Measurements from ENCODE around the gene KCNT2. TPM values are rescaled to one million over a fixed set of nuclear protein-coding genes. Genes with fewer than 3 reads are reported as not detected.

Gene KCNT2
- total and polyA plus RNA-seq, 4 experiments from 2014 or later: not detected

DNA sequence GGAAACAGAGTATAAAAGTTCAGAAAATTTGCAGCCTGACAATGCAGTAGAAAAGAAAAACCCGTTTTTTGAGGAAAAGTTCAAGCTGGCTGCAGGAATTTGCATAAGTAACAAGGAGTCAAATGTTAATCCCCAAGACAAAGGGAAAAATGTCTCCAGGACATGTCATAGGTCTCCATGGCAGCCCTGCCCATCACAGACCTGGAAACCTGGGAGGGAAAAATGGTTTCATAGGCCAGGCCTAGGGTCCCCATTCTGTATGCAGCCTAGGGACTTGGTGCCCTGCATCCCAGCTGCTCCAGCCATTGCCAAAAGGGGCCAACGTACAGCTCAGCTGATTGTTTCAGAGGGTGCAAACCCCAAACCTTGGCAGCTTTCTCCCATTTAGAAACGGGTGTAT is 3.6 kb upstream of the KCNT2 start:
- peaks cover 5 to 8% (median 7%) of the 10 kb centered on the region in 4 donors for H3K4me1 Mint-ChIP-seq

DNA sequence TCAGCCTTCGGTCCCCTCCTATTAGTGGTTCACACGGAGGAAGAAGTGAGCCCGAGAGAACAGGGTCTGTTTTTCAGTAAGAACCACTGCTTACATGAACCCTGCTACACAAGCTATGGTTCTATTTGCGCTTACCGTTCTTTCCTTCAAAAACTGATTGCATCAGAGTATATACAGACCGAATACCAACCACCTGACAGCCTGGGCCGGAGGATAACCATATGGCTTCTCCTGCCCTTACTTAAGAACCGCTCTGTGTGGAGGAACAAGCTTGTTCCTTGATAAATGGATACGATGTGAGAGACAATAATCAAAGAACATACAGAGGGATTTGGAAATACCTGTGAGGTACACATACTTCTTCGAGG is 1.1 kb upstream of the KCNT2 start:
- Histone ChIP-seq H3K9me3 (ENCODE audit: control insufficient read depth in 1 of 2, low read length in 2 of 2) (no peaks in the 10 kb centered on the region), H3K4me1 (ENCODE audit: insufficient read depth, low read length) (no peaks in the 10 kb centered on the region), H3K27ac (ENCODE audit: low read depth, low read length) (no peak overlapping the region), H3K36me3 (ENCODE audit: insufficient read depth, low read length) (no peaks in the 10 kb centered on the region), H3K27me3 (ENCODE audit: insufficient read depth, low read length) (no peaks in the 10 kb centered on the region), H3K4me3 (ENCODE audit: low read length in 2 of 2) (no peak overlapping the region)
- H3K27ac Mint-ChIP-seq: no peak overlapping the region
- H3K4me3 Mint-ChIP-seq: peak overlapping the region in 4 of 8 donors; percentile 15 to 86 (median 53)
- intact Hi-C loops (cut with micrococcal nuclease): no loop called here
- peaks cover 21 to 23% of the 10 kb centered on the region in 2 donors for H3K27me3 Mint-ChIP-seq
- DNase-seq: no peak
- CTCF ChIA-PET (ENCODE audit: partially characterized antibody): no interaction called here
- POLR2A ChIA-PET (ENCODE audit: partially characterized antibody): no interaction called here
- peaks cover 0 to 6% (median 0%) of the 10 kb centered on the region in 8 donors for H3K9me3 Mint-ChIP-seq
- no peaks in the 10 kb centered on the region for H3K36me3 Mint-ChIP-seq
- peaks cover 5 to 8% (median 7%) of the 10 kb centered on the region in 4 donors for H3K4me1 Mint-ChIP-seq

More for the DNA sequence above, 3.6 kb upstream of the KCNT2 start:
- no peak overlapping the region for H3K4me3 ChIP-seq (ENCODE audit: low read length in 2 of 2)
- intact Hi-C loops (cut with micrococcal nuclease): no loop called here
- H3K27me3 ChIP-seq (ENCODE audit: insufficient read depth, low read length): no peaks in the 10 kb centered on the region
- ChIA-PET POLR2A (ENCODE audit: partially characterized antibody) (no interaction called here), CTCF (ENCODE audit: partially characterized antibody) (no interaction called here)
- peaks cover 0 to 6% (median 0%) of the 10 kb centered on the region in 8 donors for H3K9me3 Mint-ChIP-seq
- H3K36me3 ChIP-seq (ENCODE audit: insufficient read depth, low read length): no peaks in the 10 kb centered on the region
- no peaks in the 10 kb centered on the region for H3K36me3 Mint-ChIP-seq
- H3K4me1 ChIP-seq (ENCODE audit: insufficient read depth, low read length): no peaks in the 10 kb centered on the region
- no peak overlapping the region for H3K4me3 Mint-ChIP-seq
- H3K9me3 ChIP-seq (ENCODE audit: control insufficient read depth in 1 of 2, low read length in 2 of 2): no peaks in the 10 kb centered on the region
- no peak for DNase-seq
- H3K27ac ChIP-seq (ENCODE audit: low read depth, low read length): no peak overlapping the region
- H3K27ac Mint-ChIP-seq: no peak overlapping the region
- peaks cover 21 to 22% of the 10 kb centered on the region in 2 donors for H3K27me3 Mint-ChIP-seq

DNA sequence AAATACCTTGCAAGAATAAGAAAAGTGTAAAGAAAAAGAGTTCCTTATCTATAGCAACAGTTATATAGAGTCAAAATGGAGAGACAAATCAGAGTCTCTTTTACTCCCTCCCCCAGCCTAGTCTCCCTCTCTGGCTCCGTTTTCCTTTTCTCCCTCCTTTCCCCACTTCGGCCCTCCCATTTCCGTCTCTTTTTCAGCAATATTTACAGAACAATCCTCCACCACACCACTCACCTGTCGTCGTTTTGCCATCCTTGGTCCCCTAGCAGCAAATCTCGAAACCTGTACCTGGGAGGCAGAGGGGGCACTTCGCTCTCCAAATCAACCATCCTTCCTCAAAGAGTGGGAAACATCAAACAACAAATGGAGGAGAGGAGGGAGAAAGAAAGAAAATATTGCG is 259 bp downstream of the KCNT2 start:
- DNase-seq: no peak
- Histone ChIP-seq H3K9me3 (ENCODE audit: control insufficient read depth in 1 of 2, low read length in 2 of 2) (no peaks in the 10 kb centered on the region), H3K27ac (ENCODE audit: low read depth, low read length) (no peak overlapping the region), H3K4me1 (ENCODE audit: insufficient read depth, low read length) (no peaks in the 10 kb centered on the region), H3K4me3 (ENCODE audit: low read length in 2 of 2) (no peak overlapping the region), H3K27me3 (ENCODE audit: insufficient read depth, low read length) (no peaks in the 10 kb centered on the region), H3K36me3 (ENCODE audit: insufficient read depth, low read length) (no peaks in the 10 kb centered on the region)
- ChIA-PET CTCF (ENCODE audit: partially characterized antibody) (no interaction called here), POLR2A (ENCODE audit: partially characterized antibody) (no interaction called here)
- H3K9me3 Mint-ChIP-seq: peaks cover 0 to 6% (median 0%) of the 10 kb centered on the region in 8 donors
- intact Hi-C loops (cut with micrococcal nuclease): no loop called here
- peaks cover 17 to 21% of the 10 kb centered on the region in 2 donors for H3K27me3 Mint-ChIP-seq
- peaks cover 5 to 8% (median 7%) of the 10 kb centered on the region in 4 donors for H3K4me1 Mint-ChIP-seq
- H3K4me3 Mint-ChIP-seq: peak overlapping the region; percentile 68 to 86 (median 79)
- H3K36me3 Mint-ChIP-seq: no peaks in the 10 kb centered on the region
- peak overlapping the region in 2 of 7 donors; percentile 38 to 70 for H3K27ac Mint-ChIP-seq

DNA sequence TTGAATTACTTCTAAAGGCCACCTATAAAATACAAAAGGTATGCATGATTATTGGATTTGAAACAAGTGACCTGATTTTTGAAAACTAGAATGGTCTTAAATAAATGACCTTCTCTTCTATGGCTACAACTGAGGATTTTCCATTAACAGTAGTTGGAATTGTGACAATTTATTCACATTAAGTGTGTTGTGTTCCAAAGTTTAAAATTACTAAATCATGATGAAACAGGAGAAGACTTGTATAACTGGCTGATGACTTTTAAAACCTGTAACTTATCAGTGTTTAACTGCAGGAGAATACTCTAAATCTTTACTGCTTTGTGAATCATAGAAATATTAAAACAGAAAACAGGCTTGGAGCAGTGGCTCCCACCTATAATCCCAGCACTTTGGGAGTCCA is 4.6 kb downstream of the KCNT2 start:
- H3K4me1 ChIP-seq (ENCODE audit: insufficient read depth, low read length): no peaks in the 10 kb centered on the region
- no peaks in the 10 kb centered on the region for H3K9me3 ChIP-seq (ENCODE audit: control insufficient read depth in 1 of 2, low read length in 2 of 2)
- intact Hi-C loops (cut with micrococcal nuclease): no loop called here
- Mint-ChIP-seq H3K9me3 (peaks cover 0 to 4% (median 0%) of the 10 kb centered on the region in 8 donors), H3K27me3 (peaks cover 10% of the 10 kb centered on the region in 2 donors), H3K4me1 (peaks cover 5 to 8% (median 7%) of the 10 kb centered on the region in 4 donors), H3K4me3 (no peak overlapping the region), H3K27ac (no peak overlapping the region), H3K36me3 (no peaks in the 10 kb centered on the region)
- no peaks in the 10 kb centered on the region for H3K27me3 ChIP-seq (ENCODE audit: insufficient read depth, low read length)
- DNase-seq: no peak
- no peaks in the 10 kb centered on the region for H3K36me3 ChIP-seq (ENCODE audit: insufficient read depth, low read length)
- CTCF ChIA-PET (ENCODE audit: partially characterized antibody): no interaction called here
- POLR2A ChIA-PET (ENCODE audit: partially characterized antibody): no interaction called here
- no peak overlapping the region for H3K4me3 ChIP-seq (ENCODE audit: low read length in 2 of 2)
- no peak overlapping the region for H3K27ac ChIP-seq (ENCODE audit: low read depth, low read length)

DNA sequence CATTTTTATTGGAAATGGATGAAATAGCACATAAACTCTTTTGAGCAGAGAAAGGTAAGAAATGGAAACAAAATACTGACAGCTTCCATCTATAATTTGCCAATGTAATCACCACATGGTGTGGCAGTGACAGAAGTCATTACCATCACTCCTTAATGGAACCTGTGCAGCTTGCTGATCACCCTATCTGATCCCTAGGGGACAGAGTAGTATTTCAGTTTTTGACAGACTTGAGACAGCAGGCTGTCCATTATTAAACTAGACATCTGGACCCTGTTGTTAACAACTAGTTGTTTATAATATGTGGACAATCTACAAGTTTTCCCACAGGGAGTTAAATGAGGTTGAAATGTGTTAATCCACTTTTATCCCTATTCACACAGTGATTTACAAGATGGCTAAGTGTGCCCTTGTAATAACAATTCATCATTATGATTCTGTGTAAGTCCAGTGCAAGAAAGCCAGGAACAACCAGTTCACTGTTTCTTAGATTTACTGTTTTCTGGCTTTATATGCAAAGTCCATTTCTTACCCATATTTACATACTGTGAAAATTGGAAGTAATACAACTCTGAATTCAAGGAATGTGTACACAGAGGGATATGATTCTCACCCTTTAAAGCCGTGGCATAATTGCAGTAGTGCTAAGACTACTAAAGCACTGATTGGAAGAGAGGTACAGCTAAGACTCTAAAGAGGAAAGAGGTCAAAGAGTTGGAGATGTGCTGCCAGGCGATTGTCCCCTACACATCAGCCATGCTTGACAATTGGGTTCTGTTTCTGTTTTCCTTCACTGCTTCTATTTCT is 9.1 kb downstream of the KCNT2 start:
- Mint-ChIP-seq H3K27ac (no peak overlapping the region), H3K27me3 (peaks cover 0 to 4% of the 10 kb centered on the region in 2 donors), H3K4me3 (no peak overlapping the region), H3K36me3 (no peaks in the 10 kb centered on the region), H3K9me3 (no peaks in the 10 kb centered on the region), H3K4me1 (no peaks in the 10 kb centered on the region)
- intact Hi-C loops (cut with micrococcal nuclease): no loop called here
- POLR2A ChIA-PET (ENCODE audit: partially characterized antibody): no interaction called here
- no peak for DNase-seq
- Histone ChIP-seq H3K27me3 (ENCODE audit: insufficient read depth, low read length) (no peaks in the 10 kb centered on the region), H3K36me3 (ENCODE audit: insufficient read depth, low read length) (no peaks in the 10 kb centered on the region), H3K4me3 (ENCODE audit: low read length in 2 of 2) (no peak overlapping the region), H3K4me1 (ENCODE audit: insufficient read depth, low read length) (no peaks in the 10 kb centered on the region), H3K27ac (ENCODE audit: low read depth, low read length) (no peak overlapping the region), H3K9me3 (ENCODE audit: control insufficient read depth in 1 of 2, low read length in 2 of 2) (no peaks in the 10 kb centered on the region)
- CTCF ChIA-PET (ENCODE audit: partially characterized antibody): no interaction called here

DNA sequence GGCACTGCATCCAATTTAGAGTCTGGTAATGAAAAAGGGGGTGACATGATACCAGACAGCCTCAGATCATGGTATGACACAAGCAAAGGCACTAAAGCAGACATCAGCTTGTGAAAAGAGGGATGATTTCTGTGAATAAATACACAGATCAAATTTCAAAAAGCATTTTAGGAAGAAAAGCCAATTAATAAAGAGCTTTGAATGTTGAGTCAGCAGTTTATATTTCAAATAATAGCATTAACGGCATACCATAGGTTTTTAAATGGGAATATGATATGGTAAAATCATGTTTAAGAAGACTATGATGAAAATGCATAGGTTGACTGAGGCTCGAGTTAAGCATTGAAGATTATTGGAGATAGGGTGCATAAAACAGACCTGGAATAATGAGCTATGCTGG is 13.5 kb downstream of the KCNT2 start:
- POLR2A ChIA-PET (ENCODE audit: partially characterized antibody): no interaction called here
- Mint-ChIP-seq H3K4me3 (no peak overlapping the region), H3K36me3 (no peaks in the 10 kb centered on the region), H3K9me3 (no peaks in the 10 kb centered on the region), H3K4me1 (no peaks in the 10 kb centered on the region), H3K27me3 (peaks cover 0 to 4% of the 10 kb centered on the region in 2 donors), H3K27ac (peak overlapping the region in 1 of 7 donors; percentile 2)
- Histone ChIP-seq H3K36me3 (ENCODE audit: insufficient read depth, low read length) (no peaks in the 10 kb centered on the region), H3K4me3 (ENCODE audit: low read length in 2 of 2) (no peak overlapping the region), H3K4me1 (ENCODE audit: insufficient read depth, low read length) (no peaks in the 10 kb centered on the region), H3K27ac (ENCODE audit: low read depth, low read length) (no peak overlapping the region), H3K27me3 (ENCODE audit: insufficient read depth, low read length) (no peaks in the 10 kb centered on the region), H3K9me3 (ENCODE audit: control insufficient read depth in 1 of 2, low read length in 2 of 2) (no peaks in the 10 kb centered on the region)
- DNase-seq: no peak
- intact Hi-C loops (cut with micrococcal nuclease): no loop called here
- CTCF ChIA-PET (ENCODE audit: partially characterized antibody): no interaction called here

DNA sequence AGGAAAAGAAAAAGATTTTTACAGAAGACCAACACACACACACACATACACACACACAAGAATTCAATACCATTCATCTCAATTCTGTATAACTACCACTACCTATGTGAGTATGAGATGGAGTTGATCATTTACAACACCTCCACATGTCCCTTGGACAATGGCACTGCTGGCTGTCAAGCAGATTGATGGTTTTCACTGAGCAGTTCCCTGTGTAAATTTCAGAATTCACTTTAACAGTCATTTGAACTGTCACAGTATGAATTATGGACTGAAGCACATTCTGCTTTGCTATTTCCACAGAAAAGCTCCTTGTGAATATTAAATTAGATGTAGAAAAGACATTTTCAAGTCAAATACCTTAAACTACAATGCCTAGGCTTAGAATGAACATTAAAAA is 14.3 kb downstream of the KCNT2 start:
- no peak for DNase-seq
- Mint-ChIP-seq H3K36me3 (no peaks in the 10 kb centered on the region), H3K9me3 (no peaks in the 10 kb centered on the region), H3K27ac (no peak overlapping the region), H3K4me1 (no peaks in the 10 kb centered on the region), H3K27me3 (peaks cover 0 to 4% of the 10 kb centered on the region in 2 donors), H3K4me3 (no peak overlapping the region)
- no peaks in the 10 kb centered on the region for H3K27me3 ChIP-seq (ENCODE audit: insufficient read depth, low read length)
- no peaks in the 10 kb centered on the region for H3K9me3 ChIP-seq (ENCODE audit: control insufficient read depth in 1 of 2, low read length in 2 of 2)
- no peaks in the 10 kb centered on the region for H3K36me3 ChIP-seq (ENCODE audit: insufficient read depth, low read length)
- ChIA-PET POLR2A (ENCODE audit: partially characterized antibody) (no interaction called here), CTCF (ENCODE audit: partially characterized antibody) (no interaction called here)
- no peak overlapping the region for H3K27ac ChIP-seq (ENCODE audit: low read depth, low read length)
- intact Hi-C loops (cut with micrococcal nuclease): no loop called here
- H3K4me3 ChIP-seq (ENCODE audit: low read length in 2 of 2): no peak overlapping the region
- no peaks in the 10 kb centered on the region for H3K4me1 ChIP-seq (ENCODE audit: insufficient read depth, low read length)

All from CD4-positive, alpha-beta memory T cell (primary cell).